Measurements from ENCODE around the gene WDR5. TPM values are rescaled to one million over a fixed set of nuclear protein-coding genes. Genes with fewer than 3 reads are reported as not detected.

Gene WDR5
- total and polyA plus RNA-seq, 2 of the 13 experiments (the other 11 are each of a cell fraction or from before 2014, with no cell fraction given), result 34.3 TPM

DNA sequence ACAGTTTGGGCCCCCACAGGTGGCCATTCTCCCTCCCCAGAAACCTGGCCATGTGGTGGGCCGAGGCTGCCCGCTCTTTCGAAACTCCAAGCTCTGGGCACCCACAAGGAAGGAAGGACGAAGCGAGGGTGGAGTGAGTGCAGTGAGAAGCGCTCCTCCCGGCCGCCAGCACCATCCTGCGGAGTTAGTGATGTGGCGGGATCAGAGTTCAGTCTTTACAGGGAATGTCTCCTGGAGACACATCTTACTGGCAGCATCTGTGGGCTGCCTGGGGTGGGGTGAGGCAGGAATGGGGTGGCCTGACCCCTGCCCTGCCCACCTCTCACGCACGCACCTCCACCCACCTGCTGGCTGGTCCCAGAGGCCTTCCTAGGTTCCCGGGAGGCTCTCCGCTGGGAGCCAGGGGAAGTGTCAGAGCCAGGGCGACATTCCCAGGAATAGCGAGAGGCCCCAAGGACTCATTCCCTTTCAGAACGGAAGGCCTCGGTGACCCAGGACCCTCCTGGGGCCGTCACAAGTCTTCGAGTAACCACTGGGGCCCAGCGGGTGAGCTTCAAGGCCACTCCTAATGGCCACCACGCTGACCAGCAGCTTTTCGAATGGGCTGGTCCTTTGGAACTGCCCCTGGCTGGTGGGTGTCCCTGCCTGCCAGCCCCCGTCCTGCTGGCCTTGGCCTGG lies 34.0 kb downstream of the WDR5 start (continued):
- TF ChIP-seq ZNF775 (CRISPR knock-in tag; IDR thresholded peaks at IDR 0.05; ENCODE audit: borderline replicate concordance) (0 out of 2 replicates have a peak, but pooled peaks have one; percentile 38), TCF7 (IDR thresholded peaks at IDR 0.05; ENCODE audit: low read depth) (no peak), SMC3 (IDR thresholded peaks at IDR 0.05; ENCODE audit: low read length) (no peak), HNF4A (CRISPR knock-in tag; IDR thresholded peaks at IDR 0.05) (peak; percentile 59), PHF20 (CRISPR knock-in tag; IDR thresholded peaks at IDR 0.05) (0 out of 2 replicates have a peak, but pooled peaks have one; percentile 21), ZNF253 (CRISPR knock-in tag; IDR thresholded peaks at IDR 0.05; ENCODE audit: borderline replicate concordance) (no peak), ZNF674 (CRISPR knock-in tag; IDR thresholded peaks at IDR 0.05; ENCODE audit: low read depth) (no peak), CAMTA2 (CRISPR knock-in tag; IDR thresholded peaks at IDR 0.05; ENCODE audit: borderline replicate concordance) (no peak), RXRA (CRISPR knock-in tag; IDR thresholded peaks at IDR 0.05) (peak; percentile 50; the same call in 1 of the 2 replicates), ZNF256 (CRISPR knock-in tag; conservative IDR thresholded peaks at IDR 0.05) (no peak), HOXA7 (CRISPR knock-in tag; IDR thresholded peaks at IDR 0.05) (0 out of 2 replicates have a peak, but pooled peaks have one; percentile 37), CHD4 (IDR thresholded peaks at IDR 0.05; ENCODE audit: borderline replicate concordance, low read length) (no peak), MIER3 (CRISPR knock-in tag; IDR thresholded peaks at IDR 0.05; ENCODE audit: borderline replicate concordance) (no peak), GABPA (IDR thresholded peaks at IDR 0.05; ENCODE audit: low read depth, low read length) (no peak), GABPA (CRISPR knock-in tag; IDR thresholded peaks at IDR 0.05; ENCODE audit: low read depth) (no peak), FOXK2 (IDR thresholded peaks at IDR 0.05) (no peak)
- TF ChIP-seq, protein P1, sequence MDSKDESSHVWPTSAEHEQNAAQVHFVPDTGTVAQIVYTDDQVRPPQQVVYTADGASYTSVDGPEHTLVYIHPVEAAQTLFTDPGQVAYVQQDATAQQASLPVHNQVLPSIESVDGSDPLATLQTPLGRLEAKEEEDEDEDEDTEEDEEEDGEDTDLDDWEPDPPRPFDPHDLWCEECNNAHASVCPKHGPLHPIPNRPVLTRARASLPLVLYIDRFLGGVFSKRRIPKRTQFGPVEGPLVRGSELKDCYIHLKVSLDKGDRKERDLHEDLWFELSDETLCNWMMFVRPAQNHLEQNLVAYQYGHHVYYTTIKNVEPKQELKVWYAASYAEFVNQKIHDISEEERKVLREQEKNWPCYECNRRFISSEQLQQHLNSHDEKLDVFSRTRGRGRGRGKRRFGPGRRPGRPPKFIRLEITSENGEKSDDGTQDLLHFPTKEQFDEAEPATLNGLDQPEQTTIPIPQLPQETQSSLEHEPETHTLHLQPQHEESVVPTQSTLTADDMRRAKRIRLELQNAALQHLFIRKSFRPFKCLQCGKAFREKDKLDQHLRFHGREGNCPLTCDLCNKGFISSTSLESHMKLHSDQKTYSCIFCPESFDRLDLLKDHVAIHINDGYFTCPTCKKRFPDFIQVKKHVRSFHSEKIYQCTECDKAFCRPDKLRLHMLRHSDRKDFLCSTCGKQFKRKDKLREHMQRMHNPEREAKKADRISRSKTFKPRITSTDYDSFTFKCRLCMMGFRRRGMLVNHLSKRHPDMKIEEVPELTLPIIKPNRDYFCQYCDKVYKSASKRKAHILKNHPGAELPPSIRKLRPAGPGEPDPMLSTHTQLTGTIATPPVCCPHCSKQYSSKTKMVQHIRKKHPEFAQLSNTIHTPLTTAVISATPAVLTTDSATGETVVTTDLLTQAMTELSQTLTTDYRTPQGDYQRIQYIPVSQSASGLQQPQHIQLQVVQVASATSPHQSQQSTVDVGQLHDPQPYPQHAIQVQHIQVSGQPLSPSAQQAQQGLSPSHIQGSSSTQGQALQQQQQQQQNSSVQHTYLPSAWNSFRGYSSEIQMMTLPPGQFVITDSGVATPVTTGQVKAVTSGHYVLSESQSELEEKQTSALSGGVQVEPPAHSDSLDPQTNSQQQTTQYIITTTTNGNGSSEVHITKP (CRISPR knock-in tag; IDR thresholded peaks at IDR 0.05; ENCODE audit: low read depth), result no peak
- TF ChIP-seq, protein P2, sequence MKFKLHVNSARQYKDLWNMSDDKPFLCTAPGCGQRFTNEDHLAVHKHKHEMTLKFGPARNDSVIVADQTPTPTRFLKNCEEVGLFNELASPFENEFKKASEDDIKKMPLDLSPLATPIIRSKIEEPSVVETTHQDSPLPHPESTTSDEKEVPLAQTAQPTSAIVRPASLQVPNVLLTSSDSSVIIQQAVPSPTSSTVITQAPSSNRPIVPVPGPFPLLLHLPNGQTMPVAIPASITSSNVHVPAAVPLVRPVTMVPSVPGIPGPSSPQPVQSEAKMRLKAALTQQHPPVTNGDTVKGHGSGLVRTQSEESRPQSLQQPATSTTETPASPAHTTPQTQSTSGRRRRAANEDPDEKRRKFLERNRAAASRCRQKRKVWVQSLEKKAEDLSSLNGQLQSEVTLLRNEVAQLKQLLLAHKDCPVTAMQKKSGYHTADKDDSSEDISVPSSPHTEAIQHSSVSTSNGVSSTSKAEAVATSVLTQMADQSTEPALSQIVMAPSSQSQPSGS (CRISPR knock-in tag; IDR thresholded peaks at IDR 0.05), result 0 out of 2 replicates have a peak, but pooled peaks have one; percentile 25
- TF ChIP-seq, protein P3, sequence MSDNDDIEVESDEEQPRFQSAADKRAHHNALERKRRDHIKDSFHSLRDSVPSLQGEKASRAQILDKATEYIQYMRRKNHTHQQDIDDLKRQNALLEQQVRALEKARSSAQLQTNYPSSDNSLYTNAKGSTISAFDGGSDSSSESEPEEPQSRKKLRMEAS (IDR thresholded peaks at IDR 0.05), result peak; percentile 25; the same call in 1 of the 2 replicates
- TF ChIP-seq, protein P4, sequence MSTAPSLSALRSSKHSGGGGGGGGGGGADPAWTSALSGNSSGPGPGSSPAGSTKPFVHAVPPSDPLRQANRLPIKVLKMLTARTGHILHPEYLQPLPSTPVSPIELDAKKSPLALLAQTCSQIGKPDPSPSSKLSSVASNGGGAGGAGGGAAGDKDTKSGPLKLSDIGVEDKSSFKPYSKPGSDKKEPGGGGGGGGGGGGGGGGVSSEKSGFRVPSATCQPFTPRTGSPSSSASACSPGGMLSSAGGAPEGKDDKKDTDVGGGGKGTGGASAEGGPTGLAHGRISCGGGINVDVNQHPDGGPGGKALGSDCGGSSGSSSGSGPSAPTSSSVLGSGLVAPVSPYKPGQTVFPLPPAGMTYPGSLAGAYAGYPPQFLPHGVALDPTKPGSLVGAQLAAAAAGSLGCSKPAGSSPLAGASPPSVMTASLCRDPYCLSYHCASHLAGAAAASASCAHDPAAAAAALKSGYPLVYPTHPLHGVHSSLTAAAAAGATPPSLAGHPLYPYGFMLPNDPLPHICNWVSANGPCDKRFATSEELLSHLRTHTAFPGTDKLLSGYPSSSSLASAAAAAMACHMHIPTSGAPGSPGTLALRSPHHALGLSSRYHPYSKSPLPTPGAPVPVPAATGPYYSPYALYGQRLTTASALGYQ (CRISPR knock-in tag; IDR thresholded peaks at IDR 0.05), result no peak
- TF ChIP-seq, protein P5, sequence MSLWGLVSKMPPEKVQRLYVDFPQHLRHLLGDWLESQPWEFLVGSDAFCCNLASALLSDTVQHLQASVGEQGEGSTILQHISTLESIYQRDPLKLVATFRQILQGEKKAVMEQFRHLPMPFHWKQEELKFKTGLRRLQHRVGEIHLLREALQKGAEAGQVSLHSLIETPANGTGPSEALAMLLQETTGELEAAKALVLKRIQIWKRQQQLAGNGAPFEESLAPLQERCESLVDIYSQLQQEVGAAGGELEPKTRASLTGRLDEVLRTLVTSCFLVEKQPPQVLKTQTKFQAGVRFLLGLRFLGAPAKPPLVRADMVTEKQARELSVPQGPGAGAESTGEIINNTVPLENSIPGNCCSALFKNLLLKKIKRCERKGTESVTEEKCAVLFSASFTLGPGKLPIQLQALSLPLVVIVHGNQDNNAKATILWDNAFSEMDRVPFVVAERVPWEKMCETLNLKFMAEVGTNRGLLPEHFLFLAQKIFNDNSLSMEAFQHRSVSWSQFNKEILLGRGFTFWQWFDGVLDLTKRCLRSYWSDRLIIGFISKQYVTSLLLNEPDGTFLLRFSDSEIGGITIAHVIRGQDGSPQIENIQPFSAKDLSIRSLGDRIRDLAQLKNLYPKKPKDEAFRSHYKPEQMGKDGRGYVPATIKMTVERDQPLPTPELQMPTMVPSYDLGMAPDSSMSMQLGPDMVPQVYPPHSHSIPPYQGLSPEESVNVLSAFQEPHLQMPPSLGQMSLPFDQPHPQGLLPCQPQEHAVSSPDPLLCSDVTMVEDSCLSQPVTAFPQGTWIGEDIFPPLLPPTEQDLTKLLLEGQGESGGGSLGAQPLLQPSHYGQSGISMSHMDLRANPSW (CRISPR knock-in tag; IDR thresholded peaks at IDR 0.05; ENCODE audit: borderline replicate concordance), result no peak
